GM03348 (cell line): ENCODE measurements around the gene TRIM62.

Experiments
- DNase-seq: peaks from one replicate; pipeline ENCODE4 v3.0.0; 2012; ENCODE audit warnings: low spot score

Gene TRIM62

DNA sequence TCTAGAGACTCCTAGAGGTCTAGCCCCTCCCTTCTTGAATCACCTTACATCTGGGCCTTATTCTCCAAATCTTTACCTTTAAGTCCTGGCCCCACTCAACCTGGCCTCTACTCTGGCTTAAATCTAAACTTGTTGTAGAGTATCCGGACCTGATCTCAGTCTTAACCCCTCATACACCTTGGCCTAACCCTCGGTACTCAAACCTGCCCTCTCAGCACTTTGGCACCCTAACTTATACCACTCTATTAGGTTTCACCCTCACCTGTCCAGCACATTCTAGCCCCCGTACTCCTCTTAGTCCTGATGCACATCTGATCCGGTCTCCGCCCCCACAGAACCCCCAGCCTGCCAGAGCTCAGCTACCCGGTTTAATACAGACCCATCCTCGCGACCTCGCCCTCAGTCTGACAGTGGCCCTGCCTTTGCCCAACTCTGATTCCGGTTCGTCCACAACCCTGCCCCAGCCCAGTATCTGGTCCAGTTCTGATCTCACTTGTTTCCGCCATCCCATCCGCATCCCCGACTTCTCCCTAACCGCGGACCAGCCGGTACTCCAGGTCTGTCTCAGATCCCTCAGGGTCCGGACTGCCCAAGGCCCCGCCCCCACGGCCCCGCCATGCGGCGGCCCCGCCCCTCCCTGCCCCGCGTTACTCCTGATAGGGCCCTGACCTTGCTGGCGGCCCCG lies 1.5 kb downstream of the TRIM62 start:
- DNase-seq = peak; percentile 98

DNA sequence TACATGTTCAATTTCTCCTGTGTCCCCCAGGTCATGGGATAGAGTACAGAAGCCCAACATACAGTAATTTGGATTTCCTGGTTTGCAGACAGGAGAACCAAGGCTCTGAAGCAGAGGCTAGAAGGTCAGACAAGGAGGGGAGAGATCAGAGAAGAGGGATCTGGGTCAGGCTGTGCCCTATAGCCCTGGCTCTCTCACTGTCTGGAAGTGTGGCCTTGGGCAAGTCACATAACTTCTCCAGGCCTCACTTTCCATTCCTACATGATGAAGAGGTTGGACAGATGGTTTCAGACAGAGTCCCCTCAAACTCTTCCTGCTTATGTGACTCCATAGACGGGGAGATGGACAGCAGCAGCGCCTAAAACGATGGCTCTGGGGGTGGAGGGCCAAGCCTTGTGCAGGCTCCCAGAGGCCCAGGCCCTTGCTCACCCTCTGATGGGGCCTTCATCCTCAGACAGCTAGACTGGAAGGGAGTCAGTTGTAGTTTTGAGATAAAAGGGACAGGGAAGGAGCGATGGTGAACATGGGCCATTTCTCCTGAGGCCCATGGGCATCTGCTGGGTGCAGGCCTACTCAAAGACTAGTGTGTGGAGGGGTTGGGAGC lies 2.9 kb downstream of the TRIM62 start:
- DNase-seq = no peak

- no peak for DNase-seq
Measured at GRCh38 chr1:33177996-33178540, 3.8 kb downstream of the TRIM62 start.

DNA sequence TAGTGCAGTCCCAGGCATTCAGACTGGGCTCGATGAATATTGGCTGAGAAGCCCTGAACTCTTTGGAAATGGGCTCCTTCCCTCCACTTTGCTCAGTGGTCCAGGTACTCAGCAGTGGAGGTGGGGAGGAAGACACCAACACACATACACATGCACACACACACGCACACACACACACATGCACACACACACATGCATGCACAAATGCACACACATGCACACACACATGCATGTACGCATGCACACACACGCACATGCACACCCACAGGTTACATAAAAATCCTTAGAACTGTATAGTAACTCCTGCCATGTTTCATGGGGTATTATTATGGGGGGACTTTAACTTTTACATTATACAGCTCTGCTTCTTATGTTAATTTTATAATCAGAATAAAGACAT lies 5.0 kb downstream of the TRIM62 start:
- no peak for DNase-seq

- peak; percentile 40 for DNase-seq
Measured at GRCh38 chr1:33176362-33176850, 5.4 kb downstream of the TRIM62 start.

DNA sequence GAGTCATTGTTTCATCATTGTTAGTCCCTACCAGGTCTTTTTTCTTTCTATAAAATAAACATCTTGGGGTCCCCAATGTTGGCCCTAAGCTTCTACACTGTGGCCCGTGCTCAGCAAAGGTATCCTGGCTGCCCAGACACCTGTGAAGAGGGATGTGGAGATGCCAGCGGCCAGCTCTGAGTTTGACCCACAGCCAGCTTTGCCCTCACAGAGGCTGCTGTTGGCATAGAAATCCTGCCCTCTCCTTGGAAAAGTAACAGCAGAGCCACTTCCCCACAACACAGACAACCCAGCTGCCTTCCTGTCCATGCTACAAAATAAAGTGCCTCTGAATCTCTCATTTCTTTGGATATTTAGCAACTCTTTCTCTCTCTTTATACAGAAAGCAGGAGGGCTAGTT lies 6.0 kb downstream of the TRIM62 start:
- no peak for DNase-seq

- DNase-seq = no peak
Measured at GRCh38 chr1:33173091-33173490, 8.8 kb downstream of the TRIM62 start.

- no peak for DNase-seq
Measured at GRCh38 chr1:33171977-33172813, 9.6 kb downstream of the TRIM62 start.

GRCh38 chr1:33170351-33171274 lies 11.2 kb downstream of the TRIM62 start:
- no peak for DNase-seq

- DNase-seq = no peak
Measured at GRCh38 chr1:33169290-33170055, 12.4 kb downstream of the TRIM62 start.

- no peak for DNase-seq
Measured at GRCh38 chr1:33168556-33169289, 13.1 kb downstream of the TRIM62 start.

GRCh38 chr1:33167650-33168447 lies 14.0 kb downstream of the TRIM62 start:
- no peak for DNase-seq

GRCh38 chr1:33165809-33166208 lies 16.0 kb downstream of the TRIM62 start:
- DNase-seq = no peak

DNA sequence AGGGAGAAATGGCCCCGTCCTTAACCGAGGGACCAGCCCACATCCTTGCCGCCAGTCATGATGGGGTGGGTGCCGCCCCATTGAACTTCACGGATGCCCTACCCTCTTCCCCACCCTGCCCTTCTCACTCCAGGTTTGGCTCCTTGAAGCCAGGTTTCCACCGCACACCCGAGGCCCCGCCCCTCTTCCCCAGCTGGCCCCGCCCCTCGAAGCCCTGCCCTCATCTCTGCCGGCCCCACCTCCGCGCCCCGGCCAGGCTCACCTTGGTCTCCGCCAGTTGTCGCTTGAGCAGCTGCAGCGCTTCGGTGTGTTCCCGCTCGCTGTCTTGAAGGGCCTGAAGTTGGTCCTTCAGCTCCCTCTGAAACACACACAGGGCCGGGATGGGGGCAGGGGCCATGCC lies 16.6 kb downstream of the TRIM62 start:
- no peak for DNase-seq

GRCh38 chr1:33163621-33164519 lies 18.0 kb downstream of the TRIM62 start:
- DNase-seq = no peak

DNA sequence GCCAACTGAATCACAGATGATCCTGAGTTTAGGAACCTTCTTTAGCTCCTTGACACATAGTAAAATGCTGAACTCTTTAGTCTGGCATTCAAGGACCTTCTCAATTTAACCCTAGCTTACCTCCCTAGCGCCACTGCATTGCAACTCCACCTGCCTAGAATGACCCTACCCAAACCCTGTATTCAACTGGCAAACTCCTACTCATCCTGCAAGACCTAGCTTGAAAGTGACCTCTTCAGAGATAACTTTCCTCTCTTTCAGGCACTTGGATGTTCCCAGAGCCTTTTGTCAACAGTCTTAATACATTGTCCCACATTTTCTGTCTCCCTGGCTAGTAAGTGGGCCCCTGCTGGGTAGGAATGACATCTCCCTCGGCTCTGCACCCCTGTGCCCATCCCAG lies 19.7 kb downstream of the TRIM62 start:
- DNase-seq = no peak

- DNase-seq = no peak
Measured at GRCh38 chr1:33161061-33161681, 20.7 kb downstream of the TRIM62 start.

- no peak for DNase-seq
Measured at GRCh38 chr1:33159577-33159976, 22.3 kb downstream of the TRIM62 start.
